HUDEP-2 (cell line): ENCODE data around the gene COX15.
"Not testable (repeated sequence)": the region's sequence is repeated elsewhere in the genome, so short reads cannot be mapped to it uniquely, and the experiment has no call there.

ENCODE experiments used
- DNase-seq, 76 experiments: peaks; one replicate each; lab custom pipeline; 2025; ENCODE audit not compliant: unreplicated experiment in 76 of 76; lab: John Stamatoyannopoulos, UW

The COX15 gene

DNA sequence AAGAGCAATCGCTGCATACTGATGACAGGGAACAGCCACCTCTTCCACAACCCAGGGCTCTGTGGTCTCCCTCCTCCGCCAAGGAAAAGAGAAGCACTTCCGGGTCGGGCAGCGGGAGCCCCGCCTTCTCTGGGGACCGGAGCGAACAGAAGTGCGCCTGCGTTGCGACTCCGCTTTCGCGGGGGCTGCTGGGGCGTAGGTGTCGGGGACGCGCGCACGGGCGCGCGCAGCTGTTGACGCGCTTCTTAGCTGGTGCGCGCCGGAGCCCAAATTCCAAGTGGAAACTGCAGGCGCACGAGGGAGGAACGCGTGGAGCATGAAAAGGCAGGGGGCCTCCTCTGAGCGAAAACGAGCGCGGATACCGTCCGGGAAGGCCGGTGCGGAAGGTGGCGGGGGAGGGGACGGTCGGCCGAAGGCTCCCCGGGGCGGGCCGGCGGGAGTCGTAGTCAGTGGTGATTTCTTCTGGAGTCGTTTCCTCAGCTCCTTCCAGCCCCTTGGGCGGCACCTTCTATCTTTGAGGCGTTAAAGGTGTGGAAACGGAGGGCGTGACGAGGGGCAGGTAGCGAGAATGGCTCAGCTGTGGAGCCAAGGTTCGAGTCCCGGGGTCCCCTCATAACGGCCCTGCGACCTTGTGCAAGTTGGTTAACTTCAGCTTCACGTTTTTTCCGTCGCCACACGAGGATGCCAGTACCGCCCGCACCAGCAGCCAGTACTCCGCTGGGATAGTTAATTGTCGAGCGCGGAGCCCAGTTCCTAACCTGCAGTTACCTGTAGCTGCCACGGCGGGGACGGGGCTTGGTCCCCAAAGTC is at the start of gene COX15, which contains the start of gene CUTC:
Gene COX15 (minus strand): TSS at position 95 of the 810 bp plus-strand sequence. CDS start 78 bp downstream, at position 17.
Gene CUTC (plus strand): TSS at position 202 of the 810 bp plus-strand sequence. CDS start 115 bp downstream, at position 317.
- DNase-seq, result peak; percentile 8 to 95 (median 89)

DNA sequence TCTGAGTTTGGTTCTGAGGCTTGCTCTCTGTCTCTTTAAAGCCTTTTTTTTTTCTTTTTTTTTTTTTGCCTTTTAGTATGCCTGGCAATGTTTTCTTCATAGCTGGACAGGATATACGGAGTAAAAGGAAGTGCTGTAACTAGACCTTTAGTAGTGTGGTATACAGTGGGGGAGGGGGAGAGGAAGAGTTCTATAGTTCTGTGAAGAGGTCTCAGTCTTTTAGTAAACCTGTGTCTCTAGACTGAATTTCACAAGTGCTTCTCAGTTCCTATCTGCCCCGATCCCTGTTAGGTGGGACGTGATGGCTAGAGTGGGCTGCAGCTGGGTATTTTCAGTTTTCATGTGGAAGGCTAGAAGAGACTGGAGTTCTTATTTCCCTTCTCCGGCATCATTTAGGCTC is 47.4 kb upstream of the COX15 start:
- DNase-seq, result no peak

DNA sequence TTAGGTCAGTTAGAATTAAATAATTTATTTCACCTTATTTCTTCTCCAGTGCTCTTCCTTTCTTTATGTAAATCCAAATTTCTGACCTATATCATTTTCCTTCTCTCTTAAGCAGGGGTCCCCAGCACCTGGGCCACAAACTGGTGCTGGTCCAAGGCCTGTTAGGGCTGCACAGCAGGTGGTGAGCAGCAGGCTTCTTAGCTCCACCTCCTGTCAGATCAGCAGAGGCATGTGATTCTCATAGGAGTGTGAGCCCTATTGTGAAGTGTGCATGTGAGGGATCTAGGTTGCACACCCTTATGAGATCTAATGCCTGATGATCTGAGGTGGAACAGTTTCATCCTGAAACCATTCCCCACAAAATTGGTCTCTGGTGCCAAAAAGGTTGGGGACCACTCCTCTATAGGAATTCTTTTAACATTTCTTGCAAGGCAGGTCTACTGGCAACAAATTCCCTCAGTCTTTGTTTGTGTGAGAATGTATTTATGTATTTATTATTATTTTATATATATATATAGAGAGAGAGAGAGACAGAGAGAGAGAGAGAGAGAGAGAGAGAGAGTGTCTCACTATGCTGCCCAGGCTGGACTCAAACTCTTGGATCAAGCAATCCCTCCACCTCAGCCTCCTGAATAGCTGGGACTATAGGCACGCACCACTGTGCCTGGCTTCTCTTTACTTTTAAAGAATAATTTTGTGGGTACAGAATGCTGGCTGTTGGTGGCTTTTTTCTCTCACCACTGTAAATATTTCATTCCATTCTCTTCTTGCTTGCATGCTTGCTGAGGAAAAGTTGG is 46.2 kb upstream of the COX15 start:
- DNase-seq, result peak in 2 of 76 experiments; percentile 0 to 4

- peak in 5 of 76 experiments; percentile 2 to 31 (median 4) for DNase-seq
These were observed 43.9 kb upstream of the COX15 start for GRCh38 chr10:99775850-99776249.

DNA sequence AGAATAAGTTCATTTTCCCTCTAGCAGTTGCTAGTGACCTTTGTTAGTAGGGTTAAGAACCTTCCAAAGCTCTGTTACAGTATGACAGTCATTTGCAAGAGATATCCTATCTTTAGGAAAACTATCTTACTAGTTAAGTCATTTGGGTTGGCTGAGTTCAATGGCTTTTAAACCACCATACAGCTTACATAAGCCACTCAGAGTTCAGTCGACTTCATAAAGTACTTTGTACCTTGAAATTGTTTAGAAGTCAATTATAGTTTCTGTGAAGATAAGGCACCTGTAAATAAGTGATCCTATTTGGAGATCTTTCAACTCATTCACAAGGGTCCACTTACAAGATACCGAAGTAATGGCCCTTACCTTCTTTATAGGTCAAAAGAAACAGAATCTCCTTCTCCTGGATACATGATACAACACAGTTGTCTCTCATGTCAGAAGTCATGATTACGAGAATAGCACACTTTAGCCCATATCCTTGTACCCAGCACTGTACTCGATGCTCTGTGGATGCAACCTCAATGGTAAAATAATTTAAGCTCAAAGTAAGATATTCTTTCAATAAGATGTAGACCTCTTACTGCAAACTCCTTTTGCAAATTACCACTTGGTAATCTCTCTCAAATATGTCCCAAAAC is 38.6 kb upstream of the COX15 start:
- no peak for DNase-seq

DNA sequence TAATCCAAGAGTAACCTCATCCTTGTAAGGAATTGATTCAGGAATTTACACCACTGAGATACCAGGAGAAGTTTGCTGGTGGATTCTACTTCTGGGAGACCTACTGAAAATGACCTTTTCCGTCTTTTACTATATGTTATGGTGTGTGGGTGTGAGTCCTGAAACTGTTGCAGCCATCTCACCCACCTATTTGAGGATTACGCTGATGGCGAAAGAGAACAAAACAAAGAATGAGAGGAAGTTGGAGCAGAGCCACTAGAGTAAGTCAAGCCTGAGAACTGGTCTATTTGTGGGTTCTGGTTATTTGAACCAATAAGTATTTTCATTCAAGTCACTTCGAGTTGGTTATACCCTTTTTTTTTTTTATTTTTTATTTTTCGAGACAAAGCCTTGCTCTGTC is 37.8 kb upstream of the COX15 start:
- no peak for DNase-seq

GRCh38 chr10:99768556-99768955 is 36.6 kb upstream of the COX15 start:
- DNase-seq, result no peak

- DNase-seq, result no peak
These were observed 36.0 kb upstream of the COX15 start for GRCh38 chr10:99767901-99768300.

DNA sequence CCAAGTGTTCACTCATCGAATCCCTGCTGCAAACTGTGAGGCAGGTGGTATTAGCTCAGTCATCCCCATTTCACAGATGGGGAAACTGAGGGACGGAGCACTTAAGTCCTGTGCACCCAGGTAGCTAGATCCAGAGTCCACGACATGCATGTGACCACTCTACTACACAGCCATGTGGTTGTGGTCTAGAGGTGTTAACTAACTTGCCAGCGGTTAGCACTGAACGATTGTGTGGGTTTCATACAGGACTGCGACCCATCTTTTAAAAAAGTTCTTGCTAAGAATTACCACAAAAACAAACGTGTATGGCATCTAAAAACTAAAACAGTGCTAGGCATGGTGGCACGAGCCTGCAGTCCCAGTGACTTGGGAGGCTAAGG is 34.4 kb upstream of the COX15 start:
- no peak for DNase-seq

DNA sequence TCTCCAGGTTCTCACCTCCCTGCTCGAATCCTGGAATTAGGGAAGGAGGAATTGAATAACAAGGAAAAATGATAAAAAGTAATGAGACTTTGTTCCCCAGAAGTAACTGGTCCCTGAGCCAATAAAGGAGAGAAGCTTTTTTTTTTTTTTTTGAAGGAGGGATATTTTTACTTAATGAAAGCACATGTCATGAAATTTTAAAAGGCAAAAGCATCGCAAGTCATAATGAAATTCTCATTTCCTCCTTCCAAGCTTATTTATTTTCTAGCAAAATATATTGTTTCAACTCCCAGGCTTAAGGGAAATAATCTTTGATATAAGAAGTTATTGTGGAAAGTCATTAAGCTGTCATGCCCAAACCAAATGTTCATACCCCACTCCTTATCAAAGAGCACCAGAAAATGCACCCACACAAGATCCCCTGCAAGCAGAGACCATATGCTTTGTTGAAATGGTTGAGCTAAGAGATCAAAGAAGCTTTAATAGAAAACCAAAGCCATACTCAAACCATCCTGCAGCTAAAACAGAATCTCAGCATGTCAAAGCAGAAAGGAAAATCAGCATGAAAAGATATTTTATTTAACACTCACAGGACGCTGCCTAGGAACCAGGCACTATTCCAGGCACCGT is 33.9 kb upstream of the COX15 start:
- no peak for DNase-seq

- DNase-seq, result no peak
These were observed 29.4 kb upstream of the COX15 start for GRCh38 chr10:99761365-99761764.

DNA sequence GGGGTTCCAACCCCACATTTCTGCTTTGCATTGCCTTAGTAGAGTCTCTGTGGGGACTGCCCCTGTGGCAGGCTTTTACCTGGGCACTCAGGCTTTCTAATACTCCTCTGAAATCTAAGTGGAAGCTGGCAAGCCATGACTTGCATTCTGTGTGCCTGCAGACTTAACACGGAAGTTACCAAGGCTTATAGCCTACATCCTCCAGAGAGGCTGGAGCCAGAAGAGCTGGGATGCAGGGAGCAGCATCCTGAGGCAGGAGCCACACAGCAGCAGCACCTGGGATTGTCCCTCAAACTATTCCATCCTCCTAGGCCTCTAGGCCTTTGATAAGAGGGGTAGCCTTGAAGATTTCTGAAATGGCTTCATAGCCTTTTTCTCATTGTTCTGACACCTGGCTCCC is 28.4 kb upstream of the COX15 start:
- no peak for DNase-seq

GRCh38 chr10:99758211-99758891 is 26.4 kb upstream of the COX15 start:
- DNase-seq, result no peak

DNA sequence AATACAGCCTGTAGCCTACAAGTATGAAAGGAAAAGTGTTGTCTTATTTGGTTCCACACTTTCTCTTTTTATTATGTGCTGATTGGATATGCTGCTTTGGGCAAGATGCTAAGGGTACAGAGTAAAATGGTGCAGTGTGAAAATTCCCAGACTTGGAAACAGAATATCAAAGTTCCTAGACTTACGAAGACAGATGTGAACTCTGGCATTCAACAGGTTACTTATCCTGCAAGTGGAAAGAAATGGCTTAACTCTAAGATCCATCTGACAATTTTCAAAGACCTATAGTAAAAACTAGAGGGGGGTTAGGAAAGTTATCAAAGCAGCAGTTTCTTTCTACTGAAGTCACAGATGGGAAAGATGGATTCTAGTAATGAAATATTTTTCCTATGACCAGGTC is 24.2 kb upstream of the COX15 start:
- DNase-seq, result no peak

DNA sequence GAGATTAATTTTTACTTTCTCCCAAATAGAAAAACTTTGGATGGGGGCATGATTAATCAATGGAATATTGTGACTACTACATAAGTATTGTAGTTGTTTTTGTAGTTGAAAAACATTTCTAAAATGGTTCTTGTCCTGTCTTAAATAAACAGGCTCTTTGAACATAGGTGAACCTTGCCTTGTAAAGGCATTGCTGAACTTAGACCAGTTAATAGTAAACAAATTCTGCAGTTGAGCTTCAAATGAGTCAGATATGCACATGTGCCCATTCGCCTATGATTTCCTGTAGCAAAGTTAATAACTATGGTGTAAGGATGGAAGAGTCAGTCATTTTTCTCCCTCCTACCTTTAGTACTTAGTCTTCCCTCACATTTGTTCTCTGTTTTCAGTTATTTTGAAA is 22.7 kb upstream of the COX15 start:
- no peak for DNase-seq

GRCh38 chr10:99750641-99751040 is 18.7 kb upstream of the COX15 start:
- no peak for DNase-seq

DNA sequence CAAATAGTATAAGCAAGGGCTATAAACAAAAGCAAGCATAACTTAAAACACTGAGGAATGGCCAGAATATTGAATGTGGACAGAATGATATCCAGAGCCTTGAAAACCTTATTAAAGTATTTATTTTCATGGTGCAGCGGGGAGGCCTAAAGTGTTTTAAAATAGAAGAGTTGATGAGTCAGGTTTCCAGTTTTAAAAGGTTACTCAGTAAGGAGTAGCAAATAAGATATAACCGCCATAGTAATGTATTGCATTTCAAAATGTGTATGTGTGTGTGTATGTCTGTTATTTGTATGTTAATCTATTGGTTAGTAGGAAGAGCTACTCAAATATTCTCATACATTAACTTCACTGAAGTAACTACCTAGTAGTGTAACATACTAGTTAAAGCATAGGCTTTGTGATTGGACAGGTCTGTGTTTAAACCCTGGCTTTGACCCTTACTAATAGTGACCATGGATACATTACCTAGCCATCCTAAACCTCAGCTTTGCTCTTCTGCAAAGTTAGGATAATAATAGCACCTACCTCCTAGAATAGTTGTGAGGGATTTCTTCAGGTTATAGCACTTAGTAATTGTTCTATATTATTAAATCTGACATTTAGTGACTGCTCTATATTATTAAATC is 17.0 kb upstream of the COX15 start:
- no peak for DNase-seq

DNA sequence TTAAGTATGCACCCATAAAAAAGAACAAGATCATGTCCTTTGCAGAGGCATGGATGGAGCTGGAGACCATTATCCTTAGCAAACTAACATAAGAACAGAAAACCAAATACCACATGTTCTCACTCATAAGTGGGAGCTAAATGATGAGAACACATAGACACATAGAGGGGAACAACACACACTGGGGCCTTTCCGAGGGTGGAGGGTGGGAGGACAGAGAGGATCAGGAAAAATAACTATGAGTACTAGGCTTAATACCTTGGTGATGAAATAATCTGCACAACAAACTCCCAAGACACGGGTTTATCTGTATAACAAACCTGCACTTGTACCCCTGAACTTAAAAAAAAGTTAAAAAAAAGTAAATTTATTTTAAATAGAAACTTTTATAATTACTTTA is 14.2 kb upstream of the COX15 start:
- DNase-seq, result not testable (repeated sequence)

DNA sequence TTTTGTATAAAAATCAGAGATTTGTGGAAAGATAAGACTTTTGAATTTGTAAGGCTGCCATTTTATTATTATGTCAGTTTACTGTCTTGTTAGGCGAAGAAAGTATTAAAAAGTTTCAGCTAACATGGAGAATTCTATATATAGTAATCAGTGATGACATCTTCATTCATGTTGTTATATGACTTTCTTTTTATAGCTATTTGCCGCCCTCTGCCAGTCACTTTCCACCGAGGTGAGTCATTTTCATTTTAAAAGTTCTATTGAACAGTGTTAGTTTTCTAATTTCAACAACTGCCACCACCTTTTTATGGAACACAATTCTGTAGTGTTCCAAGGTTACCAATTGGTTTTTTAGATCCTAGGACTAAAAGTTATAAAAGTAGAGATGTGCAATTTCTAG is 11.9 kb upstream of the COX15 start:
- DNase-seq, result no peak

GRCh38 chr10:99742701-99743100 is 10.8 kb upstream of the COX15 start:
- DNase-seq, result no peak
